Neural progenitor cell (in vitro differentiated cells): ENCODE results near the gene CRTC2. TPM values are rescaled to one million over a fixed set of nuclear protein-coding genes. Genes with fewer than 3 reads are reported as not detected.
"Not testable (repeated sequence)": the region's sequence is repeated elsewhere in the genome, so short reads cannot be mapped to it uniquely, and the experiment has no call there.

Experiments used
- DNase-seq: peaks from one replicate; pipeline ENCODE4 v3.0.0-alpha.2; 2016; ENCODE audit warnings: low spot score
- H2AFZ ChIP-seq: fragments of 200-600 bp; sonication (generic); replicated peaks from 2 replicates; pipeline ENCODE4 v1.6.1; 2016; ENCODE audit warnings: antibody characterized with exemption
- H3F3A ChIP-seq: fragments of 200-600 bp; sonication (generic); 2 replicates; pipeline ENCODE4 v1.6.1; 2016; ENCODE audit warnings: antibody characterized with exemption, low read depth
- H3K27ac ChIP-seq: fragments of 200-600 bp; sonication (generic); 2 replicates; pipeline ENCODE4 v1.5.1; 2016; ENCODE audit warnings: mild to moderate bottlenecking
- H3K27me3 ChIP-seq: fragments of 200-600 bp; sonication (generic); 2 replicates; pipeline ENCODE4 v1.6.1; 2016; ENCODE audit warnings: mild to moderate bottlenecking, moderate library complexity
- H3K36me3 ChIP-seq: fragments of 200-600 bp; sonication (generic); 2 replicates; pipeline ENCODE4 v1.5.1; 2016
- H3K4me1 ChIP-seq: fragments of 200-600 bp; sonication (generic); 2 replicates; pipeline ENCODE4 v1.6.1; 2016; ENCODE audit warnings: mixed run types
- H3K4me2 ChIP-seq: fragments of 200-600 bp; sonication (generic); 2 replicates; pipeline ENCODE4 v1.6.1; 2016
- H3K4me3 ChIP-seq: fragments of 200-600 bp; sonication (generic); 2 replicates; pipeline ENCODE4 v1.5.1; 2016
- H3K79me2 ChIP-seq: fragments of 200-600 bp; sonication (generic); 2 replicates; pipeline ENCODE4 v1.6.1; 2016; ENCODE audit warnings: low read depth
- H3K9ac ChIP-seq: fragments of 200-600 bp; sonication (generic); 2 replicates; pipeline ENCODE4 v1.6.1; 2016
- H3K9me3 ChIP-seq: fragments of 200-600 bp; sonication (generic); 2 replicates; pipeline ENCODE4 v1.5.1; 2016; ENCODE audit warnings: low read depth
- H4K20me1 ChIP-seq: fragments of 200-600 bp; sonication (generic); 2 replicates; pipeline ENCODE4 v1.6.1; 2016; ENCODE audit warnings: low read depth
- H3K27ac Mint-ChIP-seq: 3 replicates; pipeline ENCODE4 v1.8.0; 2021; ENCODE audit warnings: mixed read lengths
- H3K27me3 Mint-ChIP-seq: 2 replicates; pipeline ENCODE4 v1.8.0; 2022; ENCODE audit warnings: low read depth, mild to moderate bottlenecking, inconsistent platforms, moderate library complexity, mixed read lengths; ENCODE audit not compliant: insufficient read depth
- H3K36me3 Mint-ChIP-seq: 3 replicates; pipeline ENCODE4 v1.8.0; 2021; ENCODE audit warnings: mixed read lengths
- H3K4me1 Mint-ChIP-seq: 3 replicates; pipeline ENCODE4 v1.8.0; 2021; ENCODE audit warnings: mixed read lengths
- H3K4me3 Mint-ChIP-seq: 3 replicates; pipeline ENCODE4 v1.8.0; 2021; ENCODE audit warnings: mild to moderate bottlenecking, moderate library complexity, mixed read lengths
- H3K9me3 Mint-ChIP-seq: 3 replicates; pipeline ENCODE4 v1.8.0; 2020; ENCODE audit warnings: mixed read lengths
- EZH2 ChIP-seq: fragments of 200-600 bp; sonication (generic); IDR thresholded peaks from 2 replicates; pipeline ENCODE4 v1.6.1; 2017; ENCODE audit warnings: antibody characterized with exemption, mild to moderate bottlenecking, moderate library complexity
- EZH2phosphoT487 ChIP-seq: fragments of 200-600 bp; sonication (generic); IDR thresholded peaks from 2 replicates; pipeline ENCODE4 v1.6.1; 2017; ENCODE audit warnings: antibody characterized with exemption
- total RNA-seq: library from RNA; depleted of rRNA; stranded (reverse); fragments of >200 nt; gene quantifications from 2 replicates; pipeline ENCODE4 v1.2.3, GENCODE V29; 2015; ENCODE audit warnings: low replicate concordance
- TF ChIP-seq, protein P1 (sequence below): fragments of 200-600 bp; sonication (generic); IDR thresholded peaks from 2 replicates; pipeline ENCODE4 v1.5.1; 2017; ENCODE audit warnings: antibody characterized with exemption, mild to moderate bottlenecking

CRTC2 gene
- total RNA-seq, 1 donor from 2014 or later, result 6.7 TPM

DNA sequence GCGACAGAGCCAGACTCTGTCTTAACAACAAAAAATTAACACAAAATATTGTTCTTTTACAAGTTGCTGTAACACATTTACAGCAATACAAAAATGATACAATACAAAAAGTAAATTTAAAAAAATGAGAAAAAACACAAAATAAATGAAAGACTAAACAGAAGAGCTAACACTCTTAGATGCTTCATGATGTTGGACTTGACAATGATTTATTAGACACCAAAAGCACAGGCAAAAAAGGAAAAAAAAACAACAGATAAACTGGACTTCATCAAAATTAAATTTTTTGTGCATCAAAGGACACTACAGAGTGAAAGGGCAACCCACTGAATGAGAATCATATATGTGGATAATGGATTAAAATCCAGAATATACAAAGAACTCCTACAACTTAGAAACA lies 52.0 kb downstream of the CRTC2 start:
- no peak overlapping the region for H3K4me3 ChIP-seq
- DNase-seq, result no peak
- peaks cover 2% of the 10 kb centered on the region for H3K27me3 Mint-ChIP-seq
- H3K4me1 ChIP-seq, result no peaks in the 10 kb centered on the region
- no peaks in the 10 kb centered on the region for H3K4me1 Mint-ChIP-seq
- no peaks in the 10 kb centered on the region for H3K36me3 ChIP-seq
- no peaks in the 10 kb centered on the region for H3K27me3 ChIP-seq
- peaks cover 77% of the 10 kb centered on the region for H4K20me1 ChIP-seq
- H3K9me3 Mint-ChIP-seq, result peaks cover 2% of the 10 kb centered on the region
- peaks cover 15% of the 10 kb centered on the region for H3K36me3 Mint-ChIP-seq
- TF ChIP-seq, protein P1, sequence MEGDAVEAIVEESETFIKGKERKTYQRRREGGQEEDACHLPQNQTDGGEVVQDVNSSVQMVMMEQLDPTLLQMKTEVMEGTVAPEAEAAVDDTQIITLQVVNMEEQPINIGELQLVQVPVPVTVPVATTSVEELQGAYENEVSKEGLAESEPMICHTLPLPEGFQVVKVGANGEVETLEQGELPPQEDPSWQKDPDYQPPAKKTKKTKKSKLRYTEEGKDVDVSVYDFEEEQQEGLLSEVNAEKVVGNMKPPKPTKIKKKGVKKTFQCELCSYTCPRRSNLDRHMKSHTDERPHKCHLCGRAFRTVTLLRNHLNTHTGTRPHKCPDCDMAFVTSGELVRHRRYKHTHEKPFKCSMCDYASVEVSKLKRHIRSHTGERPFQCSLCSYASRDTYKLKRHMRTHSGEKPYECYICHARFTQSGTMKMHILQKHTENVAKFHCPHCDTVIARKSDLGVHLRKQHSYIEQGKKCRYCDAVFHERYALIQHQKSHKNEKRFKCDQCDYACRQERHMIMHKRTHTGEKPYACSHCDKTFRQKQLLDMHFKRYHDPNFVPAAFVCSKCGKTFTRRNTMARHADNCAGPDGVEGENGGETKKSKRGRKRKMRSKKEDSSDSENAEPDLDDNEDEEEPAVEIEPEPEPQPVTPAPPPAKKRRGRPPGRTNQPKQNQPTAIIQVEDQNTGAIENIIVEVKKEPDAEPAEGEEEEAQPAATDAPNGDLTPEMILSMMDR, result no peak
- TF ChIP-seq EZH2 (no peak), EZH2phosphoT487 (no peak)
- no peaks in the 10 kb centered on the region for H3K9me3 ChIP-seq
- no peak overlapping the region for H2AFZ ChIP-seq
- H3K27ac Mint-ChIP-seq, result no peak overlapping the region
- peaks cover 100% of the 10 kb centered on the region for H3K79me2 ChIP-seq
- H3K4me2 ChIP-seq, result no peak overlapping the region
- H3F3A ChIP-seq, result no peaks in the 10 kb centered on the region
- no peak overlapping the region for H3K4me3 Mint-ChIP-seq
- no peak overlapping the region for H3K9ac ChIP-seq
- no peak overlapping the region for H3K27ac ChIP-seq

GRCh38 chr1:153905908-153906307 lies 52.5 kb downstream of the CRTC2 start:
- not testable (repeated sequence) for H3K27ac Mint-ChIP-seq, H3K4me3 ChIP-seq, H3K4me2 ChIP-seq, DNase-seq, H3K27me3 ChIP-seq, H3K27me3 Mint-ChIP-seq, H2AFZ ChIP-seq, H3K27ac ChIP-seq, H3K4me1 Mint-ChIP-seq, H3K4me3 Mint-ChIP-seq, H3K36me3 ChIP-seq, H3K9me3 ChIP-seq, H3K9ac ChIP-seq, H3K4me1 ChIP-seq, H3F3A ChIP-seq, H3K9me3 Mint-ChIP-seq
- H4K20me1 ChIP-seq, result peaks cover 77% of the 10 kb centered on the region
- peaks cover 100% of the 10 kb centered on the region for H3K79me2 ChIP-seq
- H3K36me3 Mint-ChIP-seq, result peaks cover 12% of the 10 kb centered on the region

- Mint-ChIP-seq H3K36me3 (peaks cover 17% of the 10 kb centered on the region), H3K9me3 (no peaks in the 10 kb centered on the region), H3K4me1 (peaks cover 3% of the 10 kb centered on the region), H3K27ac (no peak overlapping the region), H3K27me3 (peaks cover 2% of the 10 kb centered on the region), H3K4me3 (no peak overlapping the region)
- Histone ChIP-seq H3K4me1 (no peaks in the 10 kb centered on the region), H4K20me1 (peaks cover 83% of the 10 kb centered on the region), H3F3A (no peaks in the 10 kb centered on the region), H3K36me3 (no peaks in the 10 kb centered on the region), H3K4me2 (no peak overlapping the region), H3K27me3 (no peaks in the 10 kb centered on the region), H3K9me3 (no peaks in the 10 kb centered on the region), H3K79me2 (peaks cover 100% of the 10 kb centered on the region), H3K9ac (no peak overlapping the region), H3K4me3 (no peak overlapping the region), H2AFZ (no peak overlapping the region), H3K27ac (no peak overlapping the region)
- TF ChIP-seq EZH2phosphoT487, result no peak
- no peak for TF ChIP-seq EZH2
- TF ChIP-seq, protein P1, result no peak
- DNase-seq, result no peak
These were observed 54.5 kb downstream of the CRTC2 start for GRCh38 chr1:153903841-153904455.

DNA sequence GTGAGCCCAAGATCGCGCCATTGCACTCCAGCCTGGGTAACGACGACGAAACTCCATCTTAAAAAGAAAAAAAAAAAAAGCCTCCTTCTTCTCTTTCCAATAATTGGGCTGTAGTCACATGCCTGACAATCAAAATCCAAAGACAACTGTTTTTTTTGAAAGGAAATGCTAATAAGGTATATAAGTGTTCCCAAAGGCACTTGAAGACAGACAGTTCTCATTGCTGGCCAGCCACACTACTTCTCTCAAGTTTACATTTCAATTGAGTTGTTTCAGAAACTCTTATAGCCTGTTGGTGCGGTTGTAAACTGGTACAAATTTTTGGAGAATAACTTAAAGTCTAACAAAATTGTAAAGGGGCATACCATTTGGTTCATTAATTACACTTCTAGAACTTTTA lies 58.9 kb downstream of the CRTC2 start:
- TF ChIP-seq EZH2, result no peak
- TF ChIP-seq, protein P1, result no peak
- TF ChIP-seq EZH2phosphoT487, result no peak
- H3K36me3 Mint-ChIP-seq, result peaks cover 12% of the 10 kb centered on the region
- no peak for DNase-seq
- peaks cover 3% of the 10 kb centered on the region for H3K4me1 Mint-ChIP-seq
- Histone ChIP-seq H3K27ac (no peak overlapping the region), H3F3A (peaks cover 4% of the 10 kb centered on the region), H2AFZ (no peak overlapping the region), H3K9me3 (no peaks in the 10 kb centered on the region), H3K27me3 (no peaks in the 10 kb centered on the region), H3K4me3 (no peak overlapping the region), H3K9ac (no peak overlapping the region), H3K36me3 (no peaks in the 10 kb centered on the region), H3K79me2 (peaks cover 100% of the 10 kb centered on the region), H3K4me1 (no peaks in the 10 kb centered on the region), H4K20me1 (peaks cover 82% of the 10 kb centered on the region), H3K4me2 (no peak overlapping the region)
- H3K4me3 Mint-ChIP-seq, result no peak overlapping the region
- no peaks in the 10 kb centered on the region for H3K27me3 Mint-ChIP-seq
- H3K27ac Mint-ChIP-seq, result no peak overlapping the region
- H3K9me3 Mint-ChIP-seq, result no peaks in the 10 kb centered on the region
